Activated T-helper 17 cell treated with anti-CD3 and anti-CD28 coated beads, Interleukin-2, amount 50 U/mL, for 72 hours (primary cell): Measurements from ENCODE around the gene E2F2. TPM values are rescaled to one million over a fixed set of nuclear protein-coding genes. Genes with fewer than 3 reads are reported as not detected.
A peak's percentile ranks its signal among the peaks of the same experiment; 100 is the strongest.

Experiments
- ATAC-seq: fragments of 150-1000 bp; cut with Tn5 transposase; replicated peaks from 2 replicates; pipeline ENCODE4 v1.10.0; 2021; ENCODE audit warnings: mild to moderate bottlenecking, moderate library complexity
- H3K27ac Mint-ChIP-seq: one replicate; pipeline ENCODE4 v1.8.0; 2022; ENCODE audit warnings: mixed read lengths
- H3K27me3 Mint-ChIP-seq: one replicate; pipeline ENCODE4 v1.8.0; 2022; ENCODE audit warnings: mixed read lengths
- H3K36me3 Mint-ChIP-seq: one replicate; pipeline ENCODE4 v1.8.0; 2022; ENCODE audit warnings: low read depth, mild to moderate bottlenecking, mixed read lengths
- H3K4me1 Mint-ChIP-seq: one replicate; pipeline ENCODE4 v1.8.0; 2022; ENCODE audit warnings: mixed read lengths
- H3K4me3 Mint-ChIP-seq: one replicate; pipeline ENCODE4 v1.8.0; 2022; ENCODE audit warnings: mild to moderate bottlenecking, mixed read lengths
- H3K9me3 Mint-ChIP-seq: one replicate; pipeline ENCODE4 v1.8.0; 2022; ENCODE audit warnings: mixed read lengths
- total RNA-seq, 2 donors: library from RNA; stranded (reverse); gene quantifications; one replicate each; pipeline ENCODE4 v1.2.3, GENCODE V29; 2022

E2F2 gene
- total RNA-seq: 10 to 100 TPM; 13.0 to 24.1 TPM

GRCh38 chr1:23530747-23531561 is at the start of gene E2F2:
Gene E2F2, minus strand, starts transcription at chr1:23531233. Its CDS starts 440 bp downstream, at chr1:23530793.
- H3K4me3 Mint-ChIP-seq: peak within 1 kb of the TSS; percentile 83
- peak within 1 kb of the TSS; percentile 87 for H3K27ac Mint-ChIP-seq
- no peaks in the 10 kb centered on the region for H3K27me3 Mint-ChIP-seq

GRCh38 chr1:23578997-23579363 is 47.9 kb upstream of the E2F2 start:
- Mint-ChIP-seq H3K9me3 (no peaks in the 10 kb centered on the region), H3K27me3 (no peaks in the 10 kb centered on the region), H3K27ac (no peak overlapping the region), H3K36me3 (no peaks in the 10 kb centered on the region), H3K4me1 (peaks cover 28% of the 10 kb centered on the region), H3K4me3 (peak overlapping the region; percentile 42)
- no peak for ATAC-seq

More at GRCh38 chr1:23530747-23531561, at the start of gene E2F2:
- peaks cover 44% of the 10 kb centered on the region for H3K4me1 Mint-ChIP-seq
- H3K36me3 Mint-ChIP-seq: no peaks in the 10 kb centered on the region
- no peaks in the 10 kb centered on the region for H3K9me3 Mint-ChIP-seq
- ATAC-seq: peak; percentile 50

- Mint-ChIP-seq H3K27ac (peak overlapping the region; percentile 4), H3K4me1 (peaks cover 28% of the 10 kb centered on the region), H3K9me3 (no peaks in the 10 kb centered on the region), H3K4me3 (peak overlapping the region; percentile 42), H3K27me3 (no peaks in the 10 kb centered on the region), H3K36me3 (no peaks in the 10 kb centered on the region)
- no peak for ATAC-seq
Measured at GRCh38 chr1:23578311-23578996, 47.4 kb upstream of the E2F2 start.

- Mint-ChIP-seq H3K4me3 (peak overlapping the region; percentile 64), H3K27me3 (no peaks in the 10 kb centered on the region), H3K27ac (peak overlapping the region; percentile 84), H3K4me1 (peaks cover 28% of the 10 kb centered on the region), H3K9me3 (no peaks in the 10 kb centered on the region), H3K36me3 (no peaks in the 10 kb centered on the region)
- peak; percentile 100 for ATAC-seq
Measured at GRCh38 chr1:23577056-23578004, 46.3 kb upstream of the E2F2 start.

GRCh38 chr1:23576338-23577055 is 45.5 kb upstream of the E2F2 start:
- Mint-ChIP-seq H3K4me3 (peak overlapping the region; percentile 64), H3K4me1 (peaks cover 28% of the 10 kb centered on the region), H3K27ac (peak overlapping the region; percentile 84), H3K36me3 (no peaks in the 10 kb centered on the region), H3K27me3 (no peaks in the 10 kb centered on the region), H3K9me3 (no peaks in the 10 kb centered on the region)
- no peak for ATAC-seq

GRCh38 chr1:23575226-23575810 is 44.3 kb upstream of the E2F2 start:
- peak overlapping the region; percentile 5 for H3K27ac Mint-ChIP-seq

GRCh38 chr1:23574265-23574754 is 43.3 kb upstream of the E2F2 start:
- Mint-ChIP-seq H3K27ac (peak overlapping the region; percentile 5), H3K27me3 (peaks cover 3% of the 10 kb centered on the region), H3K4me3 (no peak overlapping the region), H3K36me3 (no peaks in the 10 kb centered on the region), H3K4me1 (peaks cover 27% of the 10 kb centered on the region), H3K9me3 (no peaks in the 10 kb centered on the region)
- no peak for ATAC-seq

More at GRCh38 chr1:23575226-23575810, 44.3 kb upstream of the E2F2 start:
- no peaks in the 10 kb centered on the region for H3K27me3 Mint-ChIP-seq
- no peaks in the 10 kb centered on the region for H3K36me3 Mint-ChIP-seq
- no peak for ATAC-seq
- H3K9me3 Mint-ChIP-seq: no peaks in the 10 kb centered on the region
- no peak overlapping the region for H3K4me3 Mint-ChIP-seq
- peaks cover 28% of the 10 kb centered on the region for H3K4me1 Mint-ChIP-seq

- H3K9me3 Mint-ChIP-seq: no peaks in the 10 kb centered on the region
- peaks cover 23% of the 10 kb centered on the region for H3K4me1 Mint-ChIP-seq
- no peak overlapping the region for H3K27ac Mint-ChIP-seq
- peaks cover 8% of the 10 kb centered on the region for H3K27me3 Mint-ChIP-seq
- ATAC-seq: no peak
- H3K4me3 Mint-ChIP-seq: no peak overlapping the region
- H3K36me3 Mint-ChIP-seq: peaks cover 1% of the 10 kb centered on the region
Measured at GRCh38 chr1:23573574-23574182, 42.6 kb upstream of the E2F2 start.

- ATAC-seq: no peak
- Mint-ChIP-seq H3K9me3 (no peaks in the 10 kb centered on the region), H3K4me1 (peaks cover 14% of the 10 kb centered on the region), H3K27me3 (peaks cover 16% of the 10 kb centered on the region), H3K27ac (no peak overlapping the region), H3K36me3 (peaks cover 6% of the 10 kb centered on the region), H3K4me3 (no peak overlapping the region)
Measured at GRCh38 chr1:23571465-23571864, 40.4 kb upstream of the E2F2 start.

- H3K4me3 Mint-ChIP-seq: no peak overlapping the region
- H3K4me1 Mint-ChIP-seq: peaks cover 12% of the 10 kb centered on the region
- peaks cover 6% of the 10 kb centered on the region for H3K36me3 Mint-ChIP-seq
- H3K27me3 Mint-ChIP-seq: peaks cover 16% of the 10 kb centered on the region
- ATAC-seq: no peak
- no peak overlapping the region for H3K27ac Mint-ChIP-seq
- no peaks in the 10 kb centered on the region for H3K9me3 Mint-ChIP-seq
Measured at GRCh38 chr1:23570001-23570691, 39.1 kb upstream of the E2F2 start.

GRCh38 chr1:23568608-23569383 is 37.8 kb upstream of the E2F2 start:
- peak overlapping the region; percentile 12 for H3K27ac Mint-ChIP-seq
- H3K9me3 Mint-ChIP-seq: no peaks in the 10 kb centered on the region
- no peak for ATAC-seq
- peaks cover 16% of the 10 kb centered on the region for H3K27me3 Mint-ChIP-seq
- peaks cover 6% of the 10 kb centered on the region for H3K4me1 Mint-ChIP-seq
- peaks cover 6% of the 10 kb centered on the region for H3K36me3 Mint-ChIP-seq
- H3K4me3 Mint-ChIP-seq: peak overlapping the region; percentile 68

- peaks cover 6% of the 10 kb centered on the region for H3K4me1 Mint-ChIP-seq
- peaks cover 6% of the 10 kb centered on the region for H3K36me3 Mint-ChIP-seq
- no peaks in the 10 kb centered on the region for H3K9me3 Mint-ChIP-seq
- peak overlapping the region; percentile 12 for H3K27ac Mint-ChIP-seq
- no peak for ATAC-seq
- peak overlapping the region; percentile 68 for H3K4me3 Mint-ChIP-seq
- H3K27me3 Mint-ChIP-seq: peaks cover 16% of the 10 kb centered on the region
Measured at GRCh38 chr1:23567996-23568607, 37.1 kb upstream of the E2F2 start.
